OCI-LY1 (cell line): Measurements from ENCODE around the gene LNP1.

Source experiments
- EZH2 ChIP-seq: fragments of 200-600 bp; sonication (generic), shearing (Covaris generic); IDR thresholded peaks from 2 replicates; pipeline ENCODE4 v1.8.0; 2017; ENCODE audit warnings: borderline replicate concordance, mixed run types, mild to moderate bottlenecking, antibody characterized with exemption, low read length, moderate library complexity, mixed read lengths
- TF ChIP-seq, protein P1 (sequence below): fragments of 200-600 bp; sonication (generic), shearing (Covaris generic); IDR thresholded peaks from 2 replicates; pipeline ENCODE4 v1.5.1; 2017; ENCODE audit warnings: mild to moderate bottlenecking, antibody characterized with exemption, low read length, moderate library complexity, mixed read lengths

DNA sequence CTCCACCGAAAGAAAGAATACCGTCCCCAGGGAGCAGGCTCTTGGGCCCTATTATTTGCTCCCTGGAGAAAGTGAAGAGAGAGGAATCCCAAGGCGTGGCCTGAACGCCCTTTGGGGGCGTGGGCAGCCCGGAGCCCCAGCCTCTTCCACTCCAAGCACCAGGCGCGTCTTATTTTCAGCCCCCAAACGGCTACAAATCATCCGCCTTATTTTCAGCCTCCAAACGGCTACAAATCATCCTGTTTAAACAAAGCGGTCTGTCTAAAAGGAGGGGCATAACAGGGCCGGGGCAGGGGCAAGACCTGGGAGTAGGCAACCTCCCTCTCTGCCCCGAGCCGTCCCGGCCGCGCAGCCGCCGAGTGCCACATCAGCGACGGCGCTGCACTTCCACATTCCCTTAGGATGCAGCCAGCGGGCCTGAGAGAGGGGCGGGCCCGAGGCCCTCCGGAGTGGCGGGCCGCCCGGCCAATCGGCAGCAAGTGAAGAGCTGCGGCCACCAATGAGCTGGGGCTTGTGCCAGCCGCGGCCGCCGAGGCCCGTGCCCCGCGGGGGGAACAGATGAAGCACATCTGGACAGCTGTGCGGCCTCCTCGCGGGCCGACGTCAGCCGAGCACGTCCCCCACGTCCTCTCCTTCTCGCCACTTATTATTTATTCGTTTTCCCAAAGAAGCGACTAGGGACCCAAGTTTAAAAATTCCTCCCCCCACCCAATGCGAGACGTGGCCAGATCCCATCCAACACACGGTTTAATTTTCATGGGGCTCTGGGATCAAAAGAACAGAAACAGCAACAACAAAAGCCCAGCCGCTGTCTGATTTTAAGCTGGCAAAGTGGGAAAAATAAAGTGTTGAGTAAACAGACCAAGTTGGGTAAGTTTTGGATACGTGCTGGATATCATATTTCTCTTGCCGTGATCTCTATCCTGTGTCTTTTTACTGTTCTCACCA is 91.0 kb downstream of the LNP1 start, which contains the start of gene TMEM45A:
- TF ChIP-seq, protein P1, sequence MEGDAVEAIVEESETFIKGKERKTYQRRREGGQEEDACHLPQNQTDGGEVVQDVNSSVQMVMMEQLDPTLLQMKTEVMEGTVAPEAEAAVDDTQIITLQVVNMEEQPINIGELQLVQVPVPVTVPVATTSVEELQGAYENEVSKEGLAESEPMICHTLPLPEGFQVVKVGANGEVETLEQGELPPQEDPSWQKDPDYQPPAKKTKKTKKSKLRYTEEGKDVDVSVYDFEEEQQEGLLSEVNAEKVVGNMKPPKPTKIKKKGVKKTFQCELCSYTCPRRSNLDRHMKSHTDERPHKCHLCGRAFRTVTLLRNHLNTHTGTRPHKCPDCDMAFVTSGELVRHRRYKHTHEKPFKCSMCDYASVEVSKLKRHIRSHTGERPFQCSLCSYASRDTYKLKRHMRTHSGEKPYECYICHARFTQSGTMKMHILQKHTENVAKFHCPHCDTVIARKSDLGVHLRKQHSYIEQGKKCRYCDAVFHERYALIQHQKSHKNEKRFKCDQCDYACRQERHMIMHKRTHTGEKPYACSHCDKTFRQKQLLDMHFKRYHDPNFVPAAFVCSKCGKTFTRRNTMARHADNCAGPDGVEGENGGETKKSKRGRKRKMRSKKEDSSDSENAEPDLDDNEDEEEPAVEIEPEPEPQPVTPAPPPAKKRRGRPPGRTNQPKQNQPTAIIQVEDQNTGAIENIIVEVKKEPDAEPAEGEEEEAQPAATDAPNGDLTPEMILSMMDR = no peak
- TF ChIP-seq EZH2 = no peak
